HFFc6 (cell line): Measurements from ENCODE around the gene WDPCP. TPM values are rescaled to one million over a fixed set of nuclear protein-coding genes. Genes with fewer than 3 reads are reported as not detected.

ENCODE experiments used
- DNase-seq: peaks from one replicate; pipeline ENCODE4 v3.0.0-alpha.2; 2018
- H3K27ac Mint-ChIP-seq: 2 replicates; pipeline ENCODE4 v1.8.0; 2020; ENCODE audit warnings: mild to moderate bottlenecking, mixed read lengths
- H3K27me3 Mint-ChIP-seq: 2 replicates; pipeline ENCODE4 v1.8.0; 2021; ENCODE audit warnings: mild to moderate bottlenecking, moderate library complexity, mixed read lengths; ENCODE audit not compliant: insufficient read depth
- H3K36me3 Mint-ChIP-seq: 2 replicates; pipeline ENCODE4 v1.8.0; 2021; ENCODE audit warnings: low read depth, mixed read lengths
- H3K4me1 Mint-ChIP-seq: 2 replicates; pipeline ENCODE4 v1.8.0; 2020; ENCODE audit warnings: low read depth, mixed read lengths
- H3K4me3 Mint-ChIP-seq: 2 replicates; pipeline ENCODE4 v1.8.0; 2020; ENCODE audit warnings: mild to moderate bottlenecking, moderate library complexity, mixed read lengths
- H3K9me3 Mint-ChIP-seq: 2 replicates; pipeline ENCODE4 v1.8.0; 2020; ENCODE audit warnings: mild to moderate bottlenecking, mixed read lengths
- CTCF ChIP-seq: fragments of 200-600 bp; sonication (generic); IDR thresholded peaks from 2 replicates; pipeline ENCODE4 v1.5.0; 2021; ENCODE audit warnings: antibody characterized with exemption, mild to moderate bottlenecking
- total RNA-seq, 6 experiments: library from RNA; stranded (reverse); fragmentation: NEBNext Ultra II Directional; extraction: Animal tissue kit (Norgen Biotek cat#: 25700); gene quantifications; 2 replicates in 1 of 6; 3 replicates in 5 of 6; pipeline ENCODE4 v1.2.3, GENCODE V29; 2021

WDPCP gene
- total RNA-seq, 6 experiments from 2014 or later: 3.0 to 5.9 (median 4.6) TPM

- Mint-ChIP-seq H3K27me3 (peaks cover 8% of the 10 kb centered on the region), H3K27ac (no peak overlapping the region), H3K4me1 (no peaks in the 10 kb centered on the region), H3K4me3 (no peak overlapping the region), H3K36me3 (no peaks in the 10 kb centered on the region), H3K9me3 (no peaks in the 10 kb centered on the region)
- no peak for TF ChIP-seq CTCF
- DNase-seq: no peak
These were observed 491.8 kb downstream of the WDPCP start for GRCh38 chr2:63096491-63096890.

- H3K9me3 Mint-ChIP-seq: no peaks in the 10 kb centered on the region
- H3K27me3 Mint-ChIP-seq: peaks cover 6% of the 10 kb centered on the region
- H3K4me3 Mint-ChIP-seq: no peak overlapping the region
- no peak for DNase-seq
- TF ChIP-seq CTCF: no peak
- H3K4me1 Mint-ChIP-seq: no peaks in the 10 kb centered on the region
- H3K36me3 Mint-ChIP-seq: no peaks in the 10 kb centered on the region
- no peak overlapping the region for H3K27ac Mint-ChIP-seq
These were observed 494.8 kb downstream of the WDPCP start for GRCh38 chr2:63093502-63093901.

- no peak for TF ChIP-seq CTCF
- Mint-ChIP-seq H3K27me3 (peaks cover 6% of the 10 kb centered on the region), H3K4me1 (no peaks in the 10 kb centered on the region), H3K4me3 (no peak overlapping the region), H3K27ac (no peak overlapping the region), H3K36me3 (no peaks in the 10 kb centered on the region), H3K9me3 (no peaks in the 10 kb centered on the region)
- DNase-seq: no peak
These were observed 495.4 kb downstream of the WDPCP start for GRCh38 chr2:63092857-63093256.

DNA sequence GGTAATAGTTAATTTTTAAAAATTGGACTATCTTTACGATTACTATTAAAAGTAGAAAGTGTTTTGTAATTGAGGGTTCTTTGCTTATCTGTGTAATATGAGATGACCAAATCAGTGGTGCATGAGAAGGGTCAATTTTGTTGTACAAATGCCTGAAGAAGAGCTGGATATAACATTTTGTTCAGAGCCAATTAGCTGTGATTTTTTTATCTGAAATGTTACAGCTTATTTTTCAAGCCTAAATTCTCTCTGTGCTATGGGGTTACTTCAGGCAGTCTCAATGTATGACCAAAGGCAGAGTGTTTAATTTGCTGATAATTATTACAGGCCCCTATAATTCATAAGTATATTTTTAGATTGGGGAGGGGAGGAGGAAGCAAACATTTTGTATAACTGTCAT lies 495.9 kb downstream of the WDPCP start:
- Mint-ChIP-seq H3K4me1 (no peaks in the 10 kb centered on the region), H3K27ac (no peak overlapping the region), H3K4me3 (no peak overlapping the region), H3K27me3 (peaks cover 6% of the 10 kb centered on the region), H3K9me3 (no peaks in the 10 kb centered on the region), H3K36me3 (no peaks in the 10 kb centered on the region)
- no peak for DNase-seq
- TF ChIP-seq CTCF: no peak

DNA sequence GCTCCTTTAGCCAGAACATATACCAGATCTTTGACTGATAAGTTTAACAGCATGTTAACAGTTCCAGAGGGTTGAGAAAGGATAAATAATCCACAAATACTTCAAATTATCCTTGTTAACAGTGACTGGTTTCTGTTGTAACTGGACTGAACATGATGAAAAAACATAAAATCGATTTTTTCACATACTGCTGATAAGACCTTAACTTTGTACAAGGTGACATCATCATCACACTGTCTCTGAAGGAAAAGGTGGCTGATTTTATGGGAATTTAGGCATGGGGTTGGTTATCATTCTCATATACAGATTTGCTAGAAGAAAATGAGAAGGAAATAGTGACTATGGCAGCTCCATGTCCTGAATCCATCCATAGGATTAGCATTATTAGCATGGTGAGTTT lies 501.6 kb downstream of the WDPCP start:
- no peaks in the 10 kb centered on the region for H3K9me3 Mint-ChIP-seq
- no peak for TF ChIP-seq CTCF
- H3K27me3 Mint-ChIP-seq: peaks cover 2% of the 10 kb centered on the region; the same call in 1 of the 2 replicates
- DNase-seq: no peak
- no peaks in the 10 kb centered on the region for H3K4me1 Mint-ChIP-seq
- H3K36me3 Mint-ChIP-seq: no peaks in the 10 kb centered on the region
- H3K27ac Mint-ChIP-seq: no peak overlapping the region
- H3K4me3 Mint-ChIP-seq: no peak overlapping the region

- no peak overlapping the region for H3K27ac Mint-ChIP-seq
- H3K36me3 Mint-ChIP-seq: no peaks in the 10 kb centered on the region
- H3K4me3 Mint-ChIP-seq: no peak overlapping the region
- no peak for DNase-seq
- peaks cover 3% of the 10 kb centered on the region; the same call in 1 of the 2 replicates for H3K27me3 Mint-ChIP-seq
- H3K9me3 Mint-ChIP-seq: no peaks in the 10 kb centered on the region
- H3K4me1 Mint-ChIP-seq: no peaks in the 10 kb centered on the region
- TF ChIP-seq CTCF: no peak
These were observed 506.9 kb downstream of the WDPCP start for GRCh38 chr2:63081404-63081803.
